HG03159 (cell line): ENCODE data around the gene DSCAML1.

Experiments
- ATAC-seq: cut with Tn5 transposase; IDR thresholded peaks from one replicate; pipeline ENCODE4 v1.9.1; 2021; ENCODE audit warnings: mild to moderate bottlenecking, moderate library complexity; ENCODE audit not compliant: unreplicated experiment

DSCAML1 gene

GRCh38 chr11:117395476-117395875, 401.5 kb downstream of the DSCAML1 start:
- ATAC-seq = no peak

DNA sequence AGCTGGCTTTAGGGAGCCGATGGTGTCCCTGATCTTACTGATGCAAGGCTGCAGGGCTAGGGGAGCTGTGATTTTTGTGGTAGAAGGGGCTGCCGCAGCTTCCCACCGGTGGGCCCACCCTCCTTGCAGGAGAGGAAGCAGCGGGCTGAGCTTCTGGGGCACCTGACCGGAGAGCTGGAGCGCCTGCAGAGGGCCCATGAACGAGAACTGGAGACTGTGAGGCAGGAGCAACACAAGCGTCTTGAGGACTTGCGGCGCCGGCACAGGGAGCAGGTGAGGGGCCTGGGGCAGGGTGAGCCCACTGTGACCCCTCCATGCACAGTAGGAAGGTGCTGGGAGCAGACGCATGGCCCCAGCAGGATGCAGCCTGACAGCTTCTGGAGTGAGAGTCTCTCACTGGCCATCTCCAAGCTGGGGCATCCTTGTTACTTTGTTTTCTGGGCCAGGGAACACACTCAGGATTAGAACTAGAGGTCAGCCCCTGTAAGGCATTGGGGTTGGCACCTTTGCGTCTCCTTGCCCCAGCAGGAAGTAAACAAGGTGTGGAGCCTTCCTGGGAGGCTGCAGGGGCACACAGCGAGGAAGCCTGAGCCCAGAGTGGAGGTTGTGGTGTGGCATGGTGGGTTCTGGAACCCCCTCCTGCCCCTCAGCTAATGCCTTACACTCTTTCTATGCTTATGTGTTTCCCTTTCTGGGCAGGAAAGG, 402.6 kb downstream of the DSCAML1 start:
- no peak for ATAC-seq

GRCh38 chr11:117392979-117393378, 404.0 kb downstream of the DSCAML1 start:
- ATAC-seq = no peak

DNA sequence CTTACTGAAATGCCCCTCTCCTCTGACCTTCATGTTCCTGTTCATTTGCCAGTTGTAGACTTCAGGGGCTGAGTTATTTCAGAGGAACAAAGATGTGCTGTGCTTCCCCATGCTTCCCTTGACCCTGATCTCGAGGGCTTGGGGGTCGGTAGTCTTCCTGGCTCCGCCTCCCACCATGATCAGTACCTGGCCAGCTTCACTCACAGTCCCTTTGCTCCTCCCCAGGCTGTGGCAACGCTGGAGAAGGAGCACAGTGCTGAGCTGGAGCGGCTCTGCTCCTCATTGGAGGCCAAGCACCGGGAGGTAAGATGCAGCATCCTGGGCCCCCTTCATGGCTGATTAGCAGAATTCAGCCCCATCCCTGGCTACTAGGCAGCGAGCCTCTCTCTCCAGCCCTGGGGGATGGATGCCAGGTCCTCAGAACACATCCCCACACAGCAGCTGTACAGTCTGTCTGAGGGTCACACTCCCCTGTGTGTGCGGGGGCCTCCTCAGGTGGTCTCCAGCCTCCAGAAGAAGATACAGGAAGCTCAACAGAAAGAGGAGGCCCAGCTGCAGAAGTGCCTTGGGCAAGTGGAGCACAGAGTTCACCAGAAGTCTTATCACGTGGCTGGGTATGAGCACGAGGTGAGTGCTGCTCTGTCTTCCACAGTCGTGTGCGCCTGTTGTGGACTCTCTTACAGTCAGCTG, 404.9 kb downstream of the DSCAML1 start:
- no peak for ATAC-seq

DNA sequence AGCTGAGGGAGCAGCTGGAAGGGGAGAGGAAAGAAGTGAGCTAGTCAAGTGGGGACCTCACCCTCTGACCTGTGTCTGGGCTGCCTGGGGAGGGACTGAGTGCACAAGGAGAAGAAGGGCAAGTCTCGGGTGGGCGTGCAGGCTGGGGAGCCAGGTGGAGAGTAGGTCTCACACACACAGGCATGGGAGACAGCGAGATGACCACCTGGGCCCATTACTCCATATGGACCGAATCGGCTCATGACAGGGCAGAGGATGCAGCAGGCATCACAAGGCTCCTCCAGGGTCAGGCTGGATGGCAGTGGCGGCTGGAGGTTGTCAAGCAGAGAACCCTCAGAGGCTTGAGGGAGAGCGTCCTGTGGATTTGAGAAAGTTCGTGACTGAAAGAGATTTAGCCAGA, 405.8 kb downstream of the DSCAML1 start:
- no peak for ATAC-seq

DNA sequence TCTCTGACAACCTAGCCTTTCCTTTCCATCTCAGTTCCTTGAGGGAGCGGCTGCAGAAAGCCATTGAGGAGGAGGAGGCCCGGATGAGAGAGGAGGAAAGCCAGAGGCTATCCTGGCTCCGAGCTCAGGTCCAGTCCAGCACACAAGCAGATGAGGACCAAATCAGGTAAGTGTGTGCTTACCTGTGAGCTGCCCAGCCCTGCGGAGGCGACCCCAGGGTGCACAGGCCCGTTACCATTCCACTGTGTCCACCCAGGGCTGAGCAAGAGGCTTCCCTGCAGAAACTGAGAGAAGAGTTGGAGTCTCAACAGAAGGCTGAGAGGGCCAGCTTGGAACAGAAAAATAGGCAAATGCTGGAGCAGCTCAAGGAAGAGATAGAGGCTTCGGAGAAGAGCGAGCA, 406.3 kb downstream of the DSCAML1 start:
- ATAC-seq = no peak

- ATAC-seq = no peak
Measured at GRCh38 chr11:117387992-117388755, 408.8 kb downstream of the DSCAML1 start.

DNA sequence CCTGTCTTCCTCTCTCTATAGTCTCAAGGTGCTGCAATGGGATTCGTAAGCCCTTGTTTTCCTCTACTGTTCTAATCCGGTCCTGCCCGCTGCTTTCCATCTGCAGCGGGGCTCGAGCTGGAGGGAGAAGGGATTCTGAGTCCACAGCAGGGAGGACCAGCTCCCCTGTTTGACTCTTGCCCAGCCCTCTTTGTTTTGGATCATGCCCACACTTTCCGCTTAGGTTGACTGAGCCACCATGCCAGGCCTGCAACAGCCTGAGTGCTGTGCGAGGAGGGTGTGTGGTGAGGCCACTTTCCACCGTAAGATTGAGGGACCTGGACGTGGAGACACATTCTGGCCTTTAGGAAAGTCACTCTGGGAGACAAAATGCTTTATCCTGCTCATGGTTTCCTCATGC, 411.1 kb downstream of the DSCAML1 start:
- ATAC-seq = no peak

- no peak for ATAC-seq
Measured at GRCh38 chr11:117385471-117385870, 411.5 kb downstream of the DSCAML1 start.

DNA sequence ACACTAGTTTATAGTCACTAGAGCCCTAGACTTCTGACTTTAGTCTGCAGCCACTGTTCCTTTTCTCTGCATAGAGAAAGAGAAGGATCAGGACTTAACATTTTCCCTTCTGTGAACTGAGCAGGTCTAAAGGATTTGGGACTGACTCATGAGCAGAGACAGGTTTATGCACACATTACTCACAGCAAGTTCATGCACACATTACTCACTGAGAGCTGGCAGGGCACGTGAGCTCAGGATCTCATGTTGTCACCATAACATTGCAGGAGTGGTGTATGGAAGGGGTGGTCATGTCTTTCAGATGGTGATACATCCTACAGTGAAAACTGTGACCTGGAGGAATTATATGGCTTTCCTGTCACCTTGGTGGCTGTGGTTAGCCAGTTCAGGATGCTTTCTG, 413.0 kb downstream of the DSCAML1 start:
- no peak for ATAC-seq

- no peak for ATAC-seq
Measured at GRCh38 chr11:117382746-117383145, 414.3 kb downstream of the DSCAML1 start.

DNA sequence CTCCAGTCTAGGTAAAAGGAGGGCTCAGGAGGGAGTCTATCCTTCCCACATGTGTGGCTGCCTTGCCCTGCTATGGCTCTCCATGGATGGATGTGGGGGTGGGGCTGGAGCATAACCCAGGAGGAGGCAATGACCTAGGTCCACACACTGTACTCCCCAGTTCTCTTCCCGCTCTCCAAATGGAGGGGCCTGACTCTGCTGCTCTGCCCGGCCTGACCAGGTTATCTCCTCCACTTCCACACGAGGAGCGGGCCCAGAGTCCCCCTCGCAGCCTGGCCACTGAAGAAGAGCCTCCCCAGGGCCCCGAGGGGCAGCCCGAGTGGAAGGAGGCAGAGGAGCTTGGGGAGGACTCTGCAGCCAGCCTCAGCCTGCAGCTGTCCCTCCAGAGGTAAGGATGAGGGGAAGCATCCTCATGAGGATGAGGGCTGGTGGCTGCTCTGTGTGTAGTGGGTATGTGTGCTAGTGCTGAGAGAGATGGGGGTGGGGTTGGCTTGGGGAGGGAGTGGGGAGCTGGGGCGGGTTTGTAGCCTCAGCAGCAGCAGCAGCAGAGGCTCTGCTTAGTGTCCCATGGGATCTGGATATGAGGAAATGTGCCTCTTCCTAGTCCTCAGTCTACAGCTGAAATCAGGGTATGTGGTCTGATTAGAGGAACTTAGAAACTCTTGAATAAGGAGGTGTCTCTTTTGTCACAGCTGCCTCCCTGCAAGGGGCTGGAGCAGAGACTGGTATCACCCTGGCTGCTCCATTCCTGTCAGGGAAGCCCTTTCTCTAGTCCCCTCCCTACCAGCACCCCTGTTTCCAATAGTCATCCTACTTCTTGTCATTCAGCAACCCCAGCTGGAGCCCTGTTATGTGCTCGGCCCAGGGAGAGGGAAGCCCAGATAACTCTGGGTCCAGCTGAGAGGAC, 415.3 kb downstream of the DSCAML1 start:
- ATAC-seq = no peak

DNA sequence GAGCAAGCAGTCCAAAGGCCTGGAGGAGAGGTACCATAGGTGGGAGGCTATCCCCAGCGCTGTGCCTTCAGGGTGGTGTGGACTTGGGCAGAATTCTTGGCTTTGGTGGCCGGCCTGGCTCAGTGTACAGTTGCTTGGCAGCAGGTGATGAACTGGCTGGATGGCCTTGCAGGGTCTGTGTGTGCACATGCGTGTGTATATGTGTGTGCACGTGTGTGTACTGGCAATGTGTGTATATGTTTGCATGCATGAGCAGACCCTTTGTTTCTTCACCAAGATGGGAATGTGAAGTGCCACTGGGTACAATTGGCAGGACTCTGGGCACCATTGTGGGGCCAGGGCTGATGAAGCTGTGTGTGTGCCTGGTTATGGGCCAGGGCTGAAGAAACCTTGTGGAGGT, 416.3 kb downstream of the DSCAML1 start:
- ATAC-seq = no peak

DNA sequence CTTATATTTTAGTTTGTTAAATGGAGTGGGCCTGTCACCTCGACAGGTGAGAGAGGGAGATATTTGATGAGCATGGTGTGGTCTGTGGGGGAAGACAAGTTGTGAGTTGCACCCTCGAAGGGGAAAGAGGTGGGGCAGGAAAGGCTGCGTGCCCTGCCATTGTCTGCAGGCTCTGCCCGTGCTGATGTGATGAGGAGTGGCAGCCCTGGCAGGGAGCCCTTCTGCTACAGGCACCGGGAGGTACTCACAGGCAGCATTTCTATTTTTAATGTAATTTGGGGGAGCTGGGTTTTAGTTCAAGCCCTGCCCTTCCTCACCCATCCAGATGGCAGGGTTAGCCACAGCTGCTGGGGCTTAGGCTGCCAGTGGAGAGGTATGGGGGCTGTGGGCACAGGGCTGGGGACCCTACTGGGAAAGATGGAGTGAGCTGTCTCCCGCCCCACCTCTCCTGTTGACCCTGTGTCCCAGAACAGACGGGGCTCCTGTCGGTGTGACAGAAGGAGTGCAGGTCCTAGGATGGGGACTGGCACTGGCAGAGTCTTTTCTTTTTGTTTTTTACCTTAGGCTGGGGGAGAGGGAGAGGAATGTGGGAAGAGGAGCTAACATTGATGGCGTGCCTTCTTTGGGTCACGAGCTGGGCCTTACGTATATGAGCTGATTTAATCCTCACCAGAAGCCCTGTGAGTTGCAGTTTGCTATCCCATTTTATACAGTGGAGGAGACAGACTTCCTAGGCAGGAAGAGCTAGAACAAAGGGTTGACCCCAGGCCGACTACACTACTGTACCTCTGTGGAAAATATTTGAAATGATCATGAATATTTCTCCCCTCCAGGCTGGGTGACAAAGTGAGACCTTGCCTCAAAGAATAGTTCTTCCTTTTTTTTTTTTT, 417.8 kb downstream of the DSCAML1 start:
- ATAC-seq = no peak
